Right ventricle myocardium superior (tissue), 1 donor: ENCODE results near the gene DCP1A. TPM values are rescaled to one million over a fixed set of nuclear protein-coding genes. Genes with fewer than 3 reads are reported as not detected.
"Not testable (repeated sequence)": the region's sequence is repeated elsewhere in the genome, so short reads cannot be mapped to it uniquely, and the experiment has no call there.

Experiments
- ATAC-seq: fragments of 200-7000 bp; cut with Tn5 transposase; one replicate; pipeline ENCODE4 v1.9.1; 2020; ENCODE audit warnings: mild to moderate bottlenecking; ENCODE audit not compliant: poor library complexity
- DNase-seq: peaks from one replicate; pipeline ENCODE4 v3.0.0-alpha.2; 2020
- intact Hi-C: fragments of 100-400 bp; cut with DNase I; formaldehyde crosslinking; loops from one replicate; pipeline ENCODE4 v1.11.2; 2022
- long read RNA-seq: library from polyadenylated mRNA; unstranded; transcript quantifications from one replicate; pipeline ENCODE4 v2.0.0, GENCODE V29; 2021
- total RNA-seq: library from RNA; stranded (reverse); fragmentation: NEBNext Ultra II Directional; extraction: Animal tissue kit (Norgen Biotek cat#: 25700); gene quantifications from one replicate; pipeline ENCODE4 v1.2.1, GENCODE V29; 2021
- donor health status: DM: no; HTN: yes; CAD: no; lungs with severe emphysema.

Gene DCP1A
- 16.3 TPM for total RNA-seq
- long read RNA-seq, full-length matches to known transcripts, result 23 of 32 reads
- long read RNA-seq, partial matches to known transcripts, result 5 of 32 reads
- long read RNA-seq, other reads (novel, unspliced or antisense), result 4 of 32 reads

DNA sequence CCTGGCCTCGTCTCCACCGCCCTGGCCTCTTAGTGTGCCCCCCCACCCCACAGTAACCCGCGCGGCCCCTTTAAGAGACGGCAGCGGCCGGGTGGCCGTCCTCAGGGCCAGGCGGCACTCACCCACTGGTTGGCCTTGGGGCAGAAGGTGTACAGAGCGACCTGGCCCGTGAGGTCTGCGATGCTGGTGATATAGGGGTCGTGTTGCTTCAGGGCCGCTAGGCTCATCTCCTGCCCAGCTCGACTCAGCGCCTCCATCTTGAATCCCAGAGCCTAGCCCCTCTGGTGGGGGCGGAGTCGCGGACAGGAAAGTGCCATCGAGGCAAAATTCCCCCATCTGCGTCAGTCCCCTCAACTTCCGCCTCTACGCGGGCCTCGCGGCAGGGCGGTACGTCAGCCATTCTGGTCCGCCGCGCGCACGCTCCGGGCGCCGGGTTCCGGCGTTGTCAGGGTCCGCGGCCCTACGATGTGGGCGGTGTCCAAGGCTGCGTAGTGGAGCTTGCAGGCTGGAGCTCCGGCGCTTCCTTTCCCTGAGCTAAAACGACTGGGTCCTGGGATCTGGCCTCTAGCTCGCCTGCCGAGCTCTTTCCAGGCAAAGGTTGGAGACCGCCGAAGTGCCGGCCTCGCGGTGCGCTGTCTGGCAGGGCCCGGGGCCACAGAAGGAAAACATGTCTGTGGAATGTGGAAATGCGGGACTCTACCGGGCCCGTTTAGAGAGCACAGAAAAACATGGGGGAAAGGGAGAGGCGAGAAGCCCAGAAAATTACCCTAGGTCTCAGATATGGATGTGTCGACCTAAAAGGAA is at the start of gene DCP1A:
TSS of gene DCP1A (minus strand) at position 283 of the 804 bp plus-strand sequence. CDS start at position 257, 26 bp downstream.
- intact Hi-C loops, result no loop called here
- DNase-seq (peak; percentile 96), ATAC-seq (peak; percentile 98)

GRCh38 chr3:53384465-53385423 is 37.4 kb upstream of the DCP1A start:
- ATAC-seq, result no peak
- intact Hi-C loops, result no loop called here
- no peak for DNase-seq

GRCh38 chr3:53382106-53382505 is 34.8 kb upstream of the DCP1A start:
- DNase-seq, result no peak
- no peak for ATAC-seq
- intact Hi-C loops, result no loop called here

- ATAC-seq, result no peak
- intact Hi-C loops, result no loop called here
- no peak for DNase-seq
Observed at GRCh38 chr3:53380306-53380705, 33.0 kb upstream of the DCP1A start.

DNA sequence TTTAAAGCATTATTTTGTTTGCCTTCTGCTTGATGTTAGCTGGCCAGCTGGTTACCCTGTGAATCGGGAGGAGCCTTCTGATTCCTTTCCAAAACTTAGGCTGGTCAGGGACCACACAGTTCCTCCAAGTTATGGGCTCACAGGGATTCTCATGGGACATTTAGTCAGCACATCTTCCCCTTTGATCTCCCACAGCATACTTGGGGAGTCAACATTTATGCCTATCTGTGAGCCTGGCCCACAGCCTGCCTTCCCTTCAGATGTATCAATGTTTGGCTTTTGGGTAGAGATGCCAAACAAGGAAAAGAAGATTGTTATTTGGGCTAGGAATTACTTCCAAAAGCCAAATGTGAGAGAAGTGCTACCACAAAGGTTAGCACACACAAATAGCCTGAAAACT is 32.6 kb upstream of the DCP1A start:
- intact Hi-C loops, result no loop called here
- ATAC-seq (no peak), DNase-seq (no peak)

DNA sequence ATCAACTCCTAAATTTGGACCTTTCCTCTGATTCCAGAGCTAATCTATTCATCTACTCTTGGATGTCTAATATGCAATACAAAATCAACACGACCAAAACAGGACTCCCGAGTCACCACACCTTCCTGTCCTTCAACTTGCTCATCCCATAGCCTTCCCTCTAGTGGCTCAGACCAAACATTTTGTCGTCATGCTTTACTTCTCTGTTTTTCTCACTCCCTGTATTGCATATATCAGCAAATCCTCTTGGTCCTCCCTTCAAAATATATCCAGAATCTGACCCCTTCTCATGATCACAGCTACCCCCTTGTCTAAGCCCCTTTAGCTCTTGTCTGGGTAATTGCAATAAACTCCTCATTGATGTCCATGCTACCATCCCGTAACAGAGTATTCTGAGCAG is 30.5 kb upstream of the DCP1A start:
- intact Hi-C loops, result no loop called here
- ATAC-seq, result no peak
- no peak for DNase-seq

DNA sequence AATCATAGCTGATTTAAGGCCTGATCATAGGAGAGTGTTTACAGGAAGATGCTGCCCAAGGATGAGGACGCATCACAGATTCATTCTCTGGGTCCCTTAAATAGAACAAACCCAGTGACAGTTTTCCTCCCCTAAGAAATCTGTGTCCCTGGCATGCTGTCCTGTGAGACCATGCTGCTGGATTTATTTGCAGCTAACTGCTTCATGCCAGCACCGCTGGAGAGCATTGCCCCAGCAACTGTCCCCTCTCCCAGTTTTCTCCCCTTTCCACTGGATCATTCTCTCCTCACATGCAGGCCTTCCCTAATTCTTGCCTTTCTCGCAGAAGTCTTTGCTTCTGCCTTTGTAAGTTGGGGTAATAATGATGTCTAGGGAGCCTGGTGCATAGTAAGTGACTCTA is 29.3 kb upstream of the DCP1A start:
- intact Hi-C loops, result no loop called here
- DNase-seq, result no peak
- no peak for ATAC-seq

- no peak for DNase-seq
Observed at GRCh38 chr3:53375019-53375418, 27.7 kb upstream of the DCP1A start.

DNA sequence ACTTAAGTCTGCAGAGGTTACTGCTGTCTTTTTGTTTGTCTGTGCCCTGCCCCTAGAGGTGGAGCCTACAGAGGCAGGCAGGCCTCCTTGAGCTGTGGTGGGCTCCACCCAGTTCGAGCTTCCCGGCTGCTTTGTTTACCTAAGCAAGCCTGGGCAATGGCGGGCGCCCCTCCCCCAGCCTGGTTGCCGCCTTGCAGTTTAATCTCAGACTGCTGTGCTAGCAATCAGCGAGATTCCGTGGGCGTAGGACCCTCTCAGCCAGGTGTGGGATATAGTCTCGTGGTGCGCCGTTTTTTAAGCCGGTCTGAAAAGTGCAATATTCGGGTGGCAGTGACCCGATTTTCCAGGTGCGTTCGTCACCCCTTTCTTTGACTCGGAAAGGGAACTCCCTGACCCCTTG is 23.4 kb upstream of the DCP1A start:
- intact Hi-C loops, ATAC-seq, DNase-seq: not testable (repeated sequence)

More at GRCh38 chr3:53375019-53375418, 27.7 kb upstream of the DCP1A start:
- intact Hi-C loops, result no loop called here
- ATAC-seq, result peak; percentile 87

DNA sequence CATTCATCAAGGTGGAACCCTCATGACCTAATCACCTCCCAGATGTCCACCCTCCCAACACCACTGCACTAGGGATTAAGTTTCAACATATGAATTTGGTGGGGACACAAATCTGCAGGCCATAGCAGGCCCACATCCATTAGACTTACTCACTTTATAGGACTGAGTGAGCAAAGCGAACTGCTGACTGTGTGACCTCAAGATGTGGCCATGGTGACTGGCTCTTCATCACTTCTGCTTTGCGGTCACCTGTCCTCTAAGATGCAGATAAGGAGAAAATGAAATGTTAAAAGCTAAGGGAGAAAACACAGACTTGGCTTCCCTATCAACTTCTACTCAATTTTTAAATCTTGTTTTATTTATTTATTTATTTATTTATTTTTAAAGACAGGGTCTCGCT is 14.5 kb upstream of the DCP1A start:
- intact Hi-C loops, result no loop called here
- DNase-seq (no peak), ATAC-seq (no peak)

DNA sequence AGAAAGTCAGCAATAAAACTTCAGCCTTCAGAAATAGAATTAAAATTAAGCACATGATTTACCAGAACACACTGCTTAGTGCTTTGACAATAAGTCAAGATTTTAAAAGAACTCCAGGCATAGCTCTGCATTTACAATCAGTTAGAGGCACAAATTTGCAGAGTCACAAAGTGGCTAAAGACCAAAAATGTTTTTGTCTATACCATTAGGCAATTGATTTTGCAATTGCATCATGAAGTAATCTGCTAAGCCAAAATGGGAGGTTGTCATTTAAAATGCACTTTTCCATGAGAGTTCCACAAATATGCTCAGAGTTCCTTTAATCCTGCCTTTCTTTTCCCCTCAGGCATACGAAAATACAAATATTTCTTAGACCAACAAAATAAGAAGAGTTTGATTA is 10.1 kb upstream of the DCP1A start:
- DNase-seq, result no peak
- ATAC-seq, result no peak
- intact Hi-C loops, result loop anchor here (10.0 kb wide), 1 partner anchor 547 kb away; no protein-coding TSS in a partner anchor

GRCh38 chr3:53354945-53355498 is 7.7 kb upstream of the DCP1A start:
- intact Hi-C loops, result loop anchor here (10.0 kb wide), 1 partner anchor 550 kb away; no protein-coding TSS in a partner anchor
- no peak for DNase-seq
- ATAC-seq, result no peak

DNA sequence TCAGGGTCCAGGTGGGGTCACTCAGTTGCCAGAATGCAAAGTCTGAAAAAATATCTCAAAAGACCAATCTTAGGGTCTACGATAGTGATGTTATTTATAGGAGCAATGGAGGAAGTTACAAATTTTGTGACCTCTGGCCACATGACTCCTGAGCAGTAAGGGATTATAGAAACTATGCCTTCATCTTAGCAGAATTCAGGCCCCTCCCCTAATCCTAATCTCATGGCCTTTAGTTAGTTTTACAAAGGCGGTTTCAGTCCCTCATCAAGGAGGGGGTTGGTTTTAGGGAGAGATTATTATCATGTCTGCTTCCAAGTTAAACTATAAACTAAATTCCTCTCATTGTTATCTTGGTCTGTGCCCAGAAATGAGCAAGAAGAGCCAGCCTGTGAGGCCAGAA is 5.9 kb upstream of the DCP1A start:
- intact Hi-C loops, result loop anchor here (10.0 kb wide), 1 partner anchor 552 kb away; no protein-coding TSS in a partner anchor
- DNase-seq, result no peak
- no peak for ATAC-seq

GRCh38 chr3:53350652-53351051 is 3.3 kb upstream of the DCP1A start:
- DNase-seq (no peak), ATAC-seq (no peak)
- intact Hi-C loops, result loop anchor here (10.0 kb wide), 1 partner anchor 554 kb away; no protein-coding TSS in a partner anchor

DNA sequence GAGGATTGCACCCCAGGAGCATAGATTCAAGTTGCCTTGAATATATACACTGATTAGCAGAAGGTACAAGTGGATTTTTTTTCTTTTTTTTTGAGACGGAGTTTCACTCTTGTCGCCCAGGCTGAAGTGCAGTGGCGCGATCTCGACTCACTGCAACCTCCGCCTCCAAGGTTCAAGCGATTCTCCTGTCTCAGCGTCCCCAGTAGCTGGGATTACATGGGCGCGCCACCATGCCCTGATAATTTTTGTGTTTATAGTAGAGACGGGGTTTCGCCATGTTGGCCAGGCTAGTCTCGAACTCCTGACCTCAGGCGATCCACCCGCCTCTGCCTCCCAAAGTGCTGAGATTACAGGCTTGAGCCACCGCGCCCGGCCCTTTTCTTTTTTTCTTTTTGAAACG is 775 bp upstream of the DCP1A start:
- intact Hi-C loops, result not testable (repeated sequence)

GRCh38 chr3:53346922-53347260 is 452 bp downstream of the DCP1A start:
- ATAC-seq, result peak; percentile 14
- no peak for DNase-seq
- intact Hi-C loops, result no loop called here

More for the DNA sequence above, 775 bp upstream of the DCP1A start:
- not testable (repeated sequence) for DNase-seq, ATAC-seq

- intact Hi-C loops, result no loop called here
- ATAC-seq (no peak), DNase-seq (no peak)
Observed at GRCh38 chr3:53346514-53346913, 829 bp downstream of the DCP1A start.

- intact Hi-C loops, result no loop called here
- no peak for DNase-seq
- ATAC-seq, result peak; percentile 62
Observed at GRCh38 chr3:53342353-53342752, 5.0 kb downstream of the DCP1A start.
